ENCODE data around the gene PLEKHA7. TPM values are rescaled to one million over a fixed set of nuclear protein-coding genes. Genes with fewer than 3 reads are reported as not detected.

PLEKHA7 gene
- total and polyA plus RNA-seq, 2 of the 8 experiments (the other 6 are each of a cell fraction or from before 2014, with no cell fraction given) = 11.4 to 25.6 TPM

DNA sequence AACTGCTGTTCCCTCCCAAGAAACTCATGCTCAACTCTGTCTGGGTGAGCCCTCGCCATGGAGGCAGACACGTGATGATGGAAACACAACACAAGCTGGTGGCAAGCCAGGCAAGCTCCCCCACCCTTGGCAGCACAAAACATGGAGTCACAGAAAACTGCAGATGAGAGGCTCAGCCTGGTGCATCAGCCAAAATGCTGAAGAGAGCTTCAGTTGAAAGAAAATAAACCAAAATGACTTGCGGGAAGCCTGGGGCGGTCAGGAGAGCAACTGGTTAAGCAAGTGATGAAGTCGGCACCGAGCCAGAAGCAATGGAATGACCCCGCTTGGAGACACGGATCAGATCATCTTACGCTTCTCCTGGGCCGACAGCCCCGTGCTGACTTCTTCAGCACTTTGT, 207.4 kb downstream of the PLEKHA7 start:
- H2BK5ac ChIP-seq (ENCODE audit: low read depth, low read length) = no peak overlapping the region
- H3K18ac ChIP-seq (ENCODE audit: extremely low read depth, low read length) = no peak overlapping the region
- DNase-seq (ENCODE audit: low read depth in 1 of 2, low spot score in 2 of 2) (no peak), FAIRE-seq (no peak)
- TF ChIP-seq SUZ12 (IDR thresholded peaks at IDR 0.05; ENCODE audit: low read length) (no peak), JUN (IDR thresholded peaks at IDR 0.05; ENCODE audit: low read depth, low read length) (no peak), SP4 (IDR thresholded peaks at IDR 0.05; ENCODE audit: low read length) (no peak)
- H2BK120ac ChIP-seq (replicated peaks; ENCODE audit: low read depth, low read length) = no peak overlapping the region
- no peak overlapping the region for H3K9ac ChIP-seq (replicated peaks in 1 of 4; ENCODE audit: extremely low read depth in 1 of 4, low read depth in 3 of 4, low read length in 3 of 4)
- no peaks in the 10 kb centered on the region for H3K23me2 ChIP-seq (ENCODE audit: low read depth, low read length)
- H4K8ac ChIP-seq (ENCODE audit: extremely low read depth, insufficient read depth, low read length) = no peak overlapping the region
- no peaks in the 10 kb centered on the region for H3K4me1 ChIP-seq (replicated peaks in 1 of 4; ENCODE audit: control insufficient read depth in 3 of 4, insufficient read depth in 4 of 4, low read length in 3 of 4)
- no peaks in the 10 kb centered on the region for H3K79me2 ChIP-seq (ENCODE audit: control insufficient read depth in 1 of 2, insufficient read depth in 2 of 2, low read length in 2 of 2)
- 82% methylated on average over 11 of the region's 11 CpGs; no CpG with 5 or more reads in 1 of the 2 experiments for WGBS, 2 experiments (ENCODE audit: extremely low coverage in 1 of 2, insufficient coverage in 1 of 2, insufficient read length in 1 of 2, insufficient replicate concordance in 2 of 2, low coverage in 1 of 2, low lambda C conversion rate in 2 of 2, missing lambda C conversion rate in 1 of 2)
- H3K56ac ChIP-seq (replicated peaks; ENCODE audit: insufficient read length, low read depth, low read length) = no peak overlapping the region
- H3K27me3 ChIP-seq (replicated peaks in 1 of 4; ENCODE audit: control insufficient read depth in 3 of 4, extremely low read depth in 1 of 4, insufficient read depth in 3 of 4, low read length in 3 of 4) = no peaks in the 10 kb centered on the region
- peaks cover 0 to 2% of the 10 kb centered on the region in 2 experiments for H4K20me1 ChIP-seq (replicated peaks in 1 of 2; ENCODE audit: control insufficient read depth in 1 of 2, insufficient read depth in 2 of 2, low read length in 2 of 2)
- H3K4me3 ChIP-seq (ENCODE audit: extremely low read depth in 1 of 4, insufficient read depth in 2 of 4, low read depth in 3 of 4, low read length in 4 of 4) = no peak overlapping the region
- H3K23ac ChIP-seq (ENCODE audit: insufficient read length) = no peak overlapping the region
- no peaks in the 10 kb centered on the region for H3K9me3 ChIP-seq (ENCODE audit: insufficient read depth in 2 of 2, low read depth in 1 of 2, low read length in 1 of 2)
- no peak overlapping the region for H4K5ac ChIP-seq (ENCODE audit: insufficient read length, low read depth, low read length)
- H3K79me1 ChIP-seq (ENCODE audit: low read depth, low read length) = no peaks in the 10 kb centered on the region
- no peak overlapping the region for H3K4ac ChIP-seq (replicated peaks; ENCODE audit: insufficient read length, low read depth, low read length)
- no peak overlapping the region for H2BK20ac ChIP-seq (ENCODE audit: low read length)
- no peak overlapping the region for H3K14ac ChIP-seq (ENCODE audit: insufficient read length)
- H2BK15ac ChIP-seq (ENCODE audit: low read length) = no peak overlapping the region
- no peak overlapping the region for H4K91ac ChIP-seq (replicated peaks; ENCODE audit: insufficient read length, low read length)
- CTCF ChIA-PET (ENCODE audit: partially characterized antibody) = interaction anchor here (0.7 to 6.2 kb wide), 8 partner anchors 10 to 271 kb away, joined by 3 to 42 read pairs (median 6); no protein-coding TSS in a partner anchor
- H2AK5ac ChIP-seq (ENCODE audit: low read depth, low read length) = no peak overlapping the region
- H3K36me3 ChIP-seq (ENCODE audit: control insufficient read depth in 2 of 4, insufficient read depth in 4 of 4, low read length in 3 of 4) = peaks cover 0 to 4% (median 1%) of the 10 kb centered on the region in 4 experiments; a peak in 3 of 8 replicates
- H2AFZ ChIP-seq (ENCODE audit: low read length) = no peak overlapping the region
- H3K27ac ChIP-seq (ENCODE audit: low read depth, low read length) = no peak overlapping the region
- H2BK12ac ChIP-seq (ENCODE audit: low read depth, low read length) = no peak overlapping the region
- no peak overlapping the region for H3K4me2 ChIP-seq (ENCODE audit: insufficient read depth in 1 of 2, low read depth in 2 of 2, low read length in 2 of 2)
- POLR2A ChIA-PET (ENCODE audit: partially characterized antibody) = no interaction called here
